Measurements from ENCODE around the gene GPR84. TPM values are rescaled to one million over a fixed set of nuclear protein-coding genes. Genes with fewer than 3 reads are reported as not detected.

GPR84 gene
- total and polyA plus RNA-seq, 9 of the 15 experiments (the other 6 are each of a cell fraction or from before 2014, with no cell fraction given): 0.07 to 0.18 (median 0.11) TPM; not detected in 5

DNA sequence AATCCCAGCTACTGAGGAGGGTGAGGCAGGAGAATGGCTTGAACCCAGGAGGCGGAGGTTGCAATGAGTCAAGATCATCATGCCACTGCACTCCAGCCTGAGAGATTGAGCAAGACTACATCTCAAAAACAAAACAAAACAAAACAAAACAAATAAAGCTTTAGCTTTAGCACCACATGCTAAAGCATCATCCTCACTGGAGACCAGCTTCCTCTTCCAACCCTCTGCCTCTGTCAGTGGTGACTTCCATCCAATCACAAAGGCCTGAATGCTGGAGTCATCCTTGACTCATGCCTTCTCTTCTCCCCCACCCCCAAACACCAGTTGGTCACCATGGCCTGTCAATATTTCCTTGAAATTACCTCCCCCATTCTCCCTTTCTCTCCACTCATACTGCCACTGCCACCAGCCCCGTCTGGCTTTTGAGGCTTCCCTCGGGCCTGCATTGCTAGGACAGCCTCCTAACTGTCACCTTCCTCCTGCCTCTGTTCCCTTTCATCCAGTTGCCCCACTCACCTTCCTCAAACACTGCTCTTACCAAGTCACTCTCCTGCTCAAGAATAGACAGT lies 18.8 kb upstream of the GPR84 start (continued):
- TF ChIP-seq CHD7 (IDR thresholded peaks at IDR 0.05; ENCODE audit: low read depth, low read length): no peak
- TF ChIP-seq MYNN (IDR thresholded peaks at IDR 0.05): no peak
- TF ChIP-seq MYNN (CRISPR knock-in tag; IDR thresholded peaks at IDR 0.05): no peak
- TF ChIP-seq, protein P1, sequence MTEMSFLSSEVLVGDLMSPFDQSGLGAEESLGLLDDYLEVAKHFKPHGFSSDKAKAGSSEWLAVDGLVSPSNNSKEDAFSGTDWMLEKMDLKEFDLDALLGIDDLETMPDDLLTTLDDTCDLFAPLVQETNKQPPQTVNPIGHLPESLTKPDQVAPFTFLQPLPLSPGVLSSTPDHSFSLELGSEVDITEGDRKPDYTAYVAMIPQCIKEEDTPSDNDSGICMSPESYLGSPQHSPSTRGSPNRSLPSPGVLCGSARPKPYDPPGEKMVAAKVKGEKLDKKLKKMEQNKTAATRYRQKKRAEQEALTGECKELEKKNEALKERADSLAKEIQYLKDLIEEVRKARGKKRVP (CRISPR knock-in tag; IDR thresholded peaks at IDR 0.05): no peak
- no peak for TF ChIP-seq ILF3 (IDR thresholded peaks at IDR 0.05; ENCODE audit: borderline replicate concordance)
- TF ChIP-seq, protein P2, sequence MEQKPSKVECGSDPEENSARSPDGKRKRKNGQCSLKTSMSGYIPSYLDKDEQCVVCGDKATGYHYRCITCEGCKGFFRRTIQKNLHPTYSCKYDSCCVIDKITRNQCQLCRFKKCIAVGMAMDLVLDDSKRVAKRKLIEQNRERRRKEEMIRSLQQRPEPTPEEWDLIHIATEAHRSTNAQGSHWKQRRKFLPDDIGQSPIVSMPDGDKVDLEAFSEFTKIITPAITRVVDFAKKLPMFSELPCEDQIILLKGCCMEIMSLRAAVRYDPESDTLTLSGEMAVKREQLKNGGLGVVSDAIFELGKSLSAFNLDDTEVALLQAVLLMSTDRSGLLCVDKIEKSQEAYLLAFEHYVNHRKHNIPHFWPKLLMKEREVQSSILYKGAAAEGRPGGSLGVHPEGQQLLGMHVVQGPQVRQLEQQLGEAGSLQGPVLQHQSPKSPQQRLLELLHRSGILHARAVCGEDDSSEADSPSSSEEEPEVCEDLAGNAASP (IDR thresholded peaks at IDR 0.05): no peak
- TF ChIP-seq RCOR1 (IDR thresholded peaks at IDR 0.05; ENCODE audit: borderline replicate concordance in 1 of 2, low read depth in 2 of 2, low read length in 2 of 2): no peak
- TF ChIP-seq SMARCC2 (IDR thresholded peaks at IDR 0.05; ENCODE audit: low read depth): no peak
- TF ChIP-seq HEY1 (CRISPR knock-in tag; IDR thresholded peaks at IDR 0.05; ENCODE audit: borderline replicate concordance): no peak
- no peak for TF ChIP-seq HDGF (IDR thresholded peaks at IDR 0.05)
- TF ChIP-seq CSDE1 (IDR thresholded peaks at IDR 0.05): no peak
- TF ChIP-seq JUN (IDR thresholded peaks at IDR 0.05; ENCODE audit: borderline replicate concordance, low read depth, low read length): 0 out of 2 replicates have a peak, but pooled peaks have one; percentile 9
- TF ChIP-seq JUN (CRISPR knock-in tag; IDR thresholded peaks at IDR 0.05; ENCODE audit: borderline replicate concordance): no peak
- TF ChIP-seq RBM15 (IDR thresholded peaks at IDR 0.05; ENCODE audit: insufficient read depth, low read length): no peak
- no peak for TF ChIP-seq ATF1 (CRISPR knock-in tag; IDR thresholded peaks at IDR 0.05)
- TF ChIP-seq ATF1 (tag; IDR thresholded peaks at IDR 0.05): peak; percentile 33; the same call in 1 of the 2 replicates

Measured in K562 (cell line).